HepG2 (cell line): ENCODE results near the gene VARS2. TPM values are rescaled to one million over a fixed set of nuclear protein-coding genes. Genes with fewer than 3 reads are reported as not detected.

Experiments
- GATAD1 ChIP-seq: IDR thresholded peaks from 2 replicates; pipeline ENCODE4 v1.6.1; 2016; ENCODE audit warnings: missing genetic modification reagents, missing compliant biosample characterization
- GLI4 ChIP-seq: sonication (generic); formaldehyde crosslinking; IDR thresholded peaks from 2 replicates; pipeline ENCODE4 v1.5.1; 2020; ENCODE audit warnings: missing genetic modification reagents, mild to moderate bottlenecking, moderate library complexity, borderline replicate concordance
- GTF2F1 ChIP-seq: fragments of 150-350 bp; IDR thresholded peaks from 2 replicates; pipeline ENCODE4 v1.6.1; 2014; ENCODE audit warnings: low read length
- HOXA9 ChIP-seq: sonication (generic); formaldehyde crosslinking; IDR thresholded peaks from 2 replicates; pipeline ENCODE4 v1.8.1; 2022; ENCODE audit warnings: missing genetic modification reagents, mild to moderate bottlenecking, moderate library complexity, borderline replicate concordance
- LCORL ChIP-seq, 2 experiments: fragments of 450-650 bp in 1 of 2; sonication (generic) in 1 of 2; formaldehyde crosslinking in 1 of 2; IDR thresholded peaks; 2 replicates each; pipeline versions ENCODE4 v1.5.0 to v1.6.1; 2017 to 2020; ENCODE audit warnings: antibody characterized with exemption in 1 of 2, missing genetic modification reagents in 1 of 2
- MBNL3 ChIP-seq: fragments of 250-450 bp; sonication (Bioruptor Pico); conservative IDR thresholded peaks from 2 replicates; pipeline ENCODE4 v1.8.0; 2022; ENCODE audit warnings: mild to moderate bottlenecking, inconsistent platforms
- MTF2 ChIP-seq: sonication (generic); formaldehyde crosslinking; IDR thresholded peaks from 2 replicates; pipeline ENCODE4 v1.5.0; 2020; ENCODE audit warnings: missing genetic modification reagents, borderline replicate concordance
- NFIB ChIP-seq: sonication (generic); formaldehyde crosslinking; IDR thresholded peaks from 2 replicates; pipeline ENCODE4 v1.9.0; 2021; ENCODE audit warnings: missing genetic modification reagents, mild to moderate bottlenecking, borderline replicate concordance
- RBM39 ChIP-seq: fragments of 200-400 bp; formaldehyde crosslinking; IDR thresholded peaks from one replicate; pipeline ENCODE4 v1.6.1; 2018; ENCODE audit warnings: antibody characterized with exemption, mild to moderate bottlenecking, low read depth, low read length; ENCODE audit not compliant: poor library complexity, severe bottlenecking
- RFXANK ChIP-seq: IDR thresholded peaks from 2 replicates; pipeline ENCODE4 v1.6.1; 2016
- ZC3H4 ChIP-seq: sonication (generic); formaldehyde crosslinking; IDR thresholded peaks from 2 replicates; pipeline ENCODE4 v1.4.0; 2020; ENCODE audit warnings: missing genetic modification reagents, borderline replicate concordance
- ZFP1 ChIP-seq: IDR thresholded peaks from 2 replicates; pipeline ENCODE4 v1.6.1; 2016
- ZNF205 ChIP-seq: IDR thresholded peaks from 2 replicates; pipeline ENCODE4 v1.6.1; 2018; ENCODE audit warnings: missing biosample characterization, missing genetic modification reagents
- ZNF230 ChIP-seq: sonication (generic); formaldehyde crosslinking; IDR thresholded peaks from 2 replicates; pipeline ENCODE4 v1.4.0; 2020; ENCODE audit warnings: mild to moderate bottlenecking, missing genetic modification reagents
- ZNF274 ChIP-seq: sonication (generic); formaldehyde crosslinking; IDR thresholded peaks from 2 replicates; pipeline ENCODE4 v1.5.1; 2020; ENCODE audit warnings: mild to moderate bottlenecking, missing genetic modification reagents
- ZNF737 ChIP-seq: sonication (generic); formaldehyde crosslinking; IDR thresholded peaks from 2 replicates; pipeline ENCODE4 v1.5.0; 2020; ENCODE audit warnings: missing genetic modification reagents, mild to moderate bottlenecking, borderline replicate concordance
- ZNF766 ChIP-seq: sonication (generic); formaldehyde crosslinking; IDR thresholded peaks from 2 replicates; pipeline ENCODE4 v1.5.0; 2020; ENCODE audit warnings: missing genetic modification reagents, borderline replicate concordance
- polyA plus RNA-seq, 8 experiments: library from polyadenylated mRNA; depleted of rRNA in 3 of 8; stranded (reverse) in 7 of 8; unstranded in 1 of 8; fragments of >200 nt; fragmentation: Illumina TruSeq in 4 of 8; extraction: Trizol in 4 of 8; gene quantifications; 2 replicates each; pipeline versions ENCODE4 v1.2.1 to v1.2.3, GENCODE V29; 2011 to 2016; ENCODE audit warnings: low read depth in 4 of 8, missing spikeins in 1 of 8, mixed read lengths in 1 of 8; ENCODE audit not compliant: insufficient read depth in 1 of 8
- total RNA-seq, 5 experiments: library from RNA; depleted of rRNA; stranded (reverse); fragments of >200 nt; fragmentation: Illumina TruSeq; extraction: Trizol; gene quantifications; 2 replicates each; pipeline ENCODE4 v1.2.3, GENCODE V29; 2016; ENCODE audit warnings: low read depth in 1 of 5
- TF ChIP-seq, protein P1 (sequence below): IDR thresholded peaks from 2 replicates; pipeline ENCODE4 v1.6.1; 2016; ENCODE audit warnings: missing biosample characterization, missing genetic modification reagents, low read depth
- TF ChIP-seq, protein P2 (sequence below): sonication (generic); formaldehyde crosslinking; IDR thresholded peaks from 2 replicates; pipeline ENCODE4 v1.4.0; 2020; ENCODE audit warnings: missing genetic modification reagents
- TF ChIP-seq, protein P3 (sequence below): sonication (generic); formaldehyde crosslinking; IDR thresholded peaks from 2 replicates; pipeline ENCODE4 v1.8.1; 2023; ENCODE audit warnings: missing genetic modification reagents, mild to moderate bottlenecking, borderline replicate concordance
- TF ChIP-seq, protein P4 (sequence below): sonication (generic); formaldehyde crosslinking; IDR thresholded peaks from 2 replicates; pipeline ENCODE4 v1.5.1; 2020; ENCODE audit warnings: missing genetic modification reagents, mild to moderate bottlenecking, borderline replicate concordance

VARS2 gene
- total and polyA plus RNA-seq, 2 of the 13 experiments (the other 11 are each of a cell fraction or from before 2014, with no cell fraction given) = 61.8 to 71.8 TPM

DNA sequence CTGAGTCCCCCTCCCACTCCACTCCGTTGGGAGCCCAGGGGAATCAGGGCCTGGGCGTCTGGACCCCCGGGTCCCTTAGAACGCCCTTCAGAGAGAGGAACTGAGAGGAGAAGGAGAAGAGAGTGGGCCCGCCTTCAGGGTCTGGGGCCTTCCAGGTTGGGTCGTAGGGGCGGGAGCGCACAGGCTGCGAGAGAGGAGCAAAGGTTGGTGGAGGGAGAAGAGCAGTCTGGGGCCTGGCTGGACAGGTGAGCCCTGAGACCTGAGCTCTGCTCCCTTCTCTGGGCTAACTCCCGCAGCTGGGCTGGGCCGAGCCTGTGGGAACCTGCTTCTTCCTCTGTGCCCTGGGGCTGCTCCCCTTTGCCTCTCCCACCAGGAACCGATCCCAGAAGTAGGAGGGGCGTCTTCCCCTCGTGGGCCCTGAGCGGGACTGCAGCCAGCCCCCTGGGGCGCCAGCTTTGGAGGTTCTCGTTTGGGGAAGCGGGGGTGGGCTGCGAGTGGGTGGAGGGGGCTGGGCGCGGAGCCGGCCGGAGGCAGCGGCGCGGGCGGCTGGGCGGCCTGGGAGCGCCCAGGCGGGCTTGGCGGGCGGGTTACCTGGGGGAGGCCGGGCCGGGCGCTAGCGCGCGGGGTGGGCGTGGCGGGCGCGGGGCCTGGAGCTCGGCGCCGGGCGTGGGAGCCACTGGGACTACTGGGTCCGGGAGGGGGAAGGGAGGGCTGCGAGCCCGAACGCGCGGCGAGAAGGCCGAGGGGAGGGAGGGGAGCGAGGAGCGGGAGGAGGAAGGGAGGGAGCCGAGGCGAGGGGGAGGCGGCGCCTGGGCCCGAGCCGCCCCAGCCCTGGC, 30.1 kb upstream of the VARS2 start, which contains the start of gene DDR1 (continued):
- TF ChIP-seq, protein P1, sequence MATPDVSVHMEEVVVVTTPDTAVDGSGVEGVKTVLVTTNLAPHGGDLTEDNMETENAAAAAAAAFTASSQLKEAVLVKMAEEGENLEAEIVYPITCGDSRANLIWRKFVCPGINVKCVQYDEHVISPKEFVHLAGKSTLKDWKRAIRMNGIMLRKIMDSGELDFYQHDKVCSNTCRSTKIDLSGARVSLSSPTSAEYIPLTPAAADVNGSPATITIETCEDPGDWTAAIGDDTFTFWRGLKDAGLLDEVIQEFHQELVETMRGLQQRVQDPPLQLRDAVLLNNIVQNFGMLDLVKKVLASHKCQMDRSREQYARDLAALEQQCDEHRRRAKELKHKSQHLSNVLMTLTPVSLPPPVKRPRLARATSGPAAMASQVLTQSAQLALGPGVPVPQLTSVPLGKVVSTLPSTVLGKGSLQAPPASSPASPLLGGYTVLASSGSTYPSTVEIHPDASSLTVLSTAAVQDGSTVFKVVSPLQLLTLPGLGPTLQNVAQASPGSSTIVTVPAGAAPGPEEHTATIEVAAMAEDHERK (CRISPR knock-in tag) = no peak
- TF ChIP-seq ZFP1 (CRISPR knock-in tag) (no peak), ZNF737 (no peak), GLI4 (no peak), ZNF274 (CRISPR knock-in tag) (peak; percentile 77; the same call in 1 of the 2 replicates), HOXA9 (CRISPR knock-in tag) (no peak), GATAD1 (CRISPR knock-in tag) (0 out of 2 replicates have a peak, but pooled peaks have one; percentile 16), ZC3H4 (CRISPR knock-in tag) (no peak), NFIB (CRISPR knock-in tag) (no peak), ZNF766 (CRISPR knock-in tag) (no peak), MTF2 (CRISPR knock-in tag) (no peak), RBM39 (no peak), ZNF205 (CRISPR knock-in tag) (no peak), MBNL3 (CRISPR knock-in tag) (no peak), RFXANK (CRISPR knock-in tag) (no peak), GTF2F1 (no peak), LCORL (IDR thresholded peaks at IDR 0.05) (no peak), LCORL (CRISPR knock-in tag; IDR thresholded peaks at IDR 0.05) (0 out of 2 replicates have a peak, but pooled peaks have one; percentile 6), ZNF230 (peak; percentile 86; the same call in 1 of the 2 replicates)
- TF ChIP-seq, protein P2, sequence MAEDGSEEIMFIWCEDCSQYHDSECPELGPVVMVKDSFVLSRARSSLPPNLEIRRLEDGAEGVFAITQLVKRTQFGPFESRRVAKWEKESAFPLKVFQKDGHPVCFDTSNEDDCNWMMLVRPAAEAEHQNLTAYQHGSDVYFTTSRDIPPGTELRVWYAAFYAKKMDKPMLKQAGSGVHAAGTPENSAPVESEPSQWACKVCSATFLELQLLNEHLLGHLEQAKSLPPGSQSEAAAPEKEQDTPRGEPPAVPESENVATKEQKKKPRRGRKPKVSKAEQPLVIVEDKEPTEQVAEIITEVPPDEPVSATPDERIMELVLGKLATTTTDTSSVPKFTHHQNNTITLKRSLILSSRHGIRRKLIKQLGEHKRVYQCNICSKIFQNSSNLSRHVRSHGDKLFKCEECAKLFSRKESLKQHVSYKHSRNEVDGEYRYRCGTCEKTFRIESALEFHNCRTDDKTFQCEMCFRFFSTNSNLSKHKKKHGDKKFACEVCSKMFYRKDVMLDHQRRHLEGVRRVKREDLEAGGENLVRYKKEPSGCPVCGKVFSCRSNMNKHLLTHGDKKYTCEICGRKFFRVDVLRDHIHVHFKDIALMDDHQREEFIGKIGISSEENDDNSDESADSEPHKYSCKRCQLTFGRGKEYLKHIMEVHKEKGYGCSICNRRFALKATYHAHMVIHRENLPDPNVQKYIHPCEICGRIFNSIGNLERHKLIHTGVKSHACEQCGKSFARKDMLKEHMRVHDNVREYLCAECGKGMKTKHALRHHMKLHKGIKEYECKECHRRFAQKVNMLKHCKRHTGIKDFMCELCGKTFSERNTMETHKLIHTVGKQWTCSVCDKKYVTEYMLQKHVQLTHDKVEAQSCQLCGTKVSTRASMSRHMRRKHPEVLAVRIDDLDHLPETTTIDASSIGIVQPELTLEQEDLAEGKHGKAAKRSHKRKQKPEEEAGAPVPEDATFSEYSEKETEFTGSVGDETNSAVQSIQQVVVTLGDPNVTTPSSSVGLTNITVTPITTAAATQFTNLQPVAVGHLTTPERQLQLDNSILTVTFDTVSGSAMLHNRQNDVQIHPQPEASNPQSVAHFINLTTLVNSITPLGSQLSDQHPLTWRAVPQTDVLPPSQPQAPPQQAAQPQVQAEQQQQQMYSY (CRISPR knock-in tag) = no peak
- TF ChIP-seq, protein P3, sequence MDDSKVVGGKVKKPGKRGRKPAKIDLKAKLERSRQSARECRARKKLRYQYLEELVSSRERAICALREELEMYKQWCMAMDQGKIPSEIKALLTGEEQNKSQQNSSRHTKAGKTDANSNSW (CRISPR knock-in tag) = no peak
- TF ChIP-seq, protein P4, sequence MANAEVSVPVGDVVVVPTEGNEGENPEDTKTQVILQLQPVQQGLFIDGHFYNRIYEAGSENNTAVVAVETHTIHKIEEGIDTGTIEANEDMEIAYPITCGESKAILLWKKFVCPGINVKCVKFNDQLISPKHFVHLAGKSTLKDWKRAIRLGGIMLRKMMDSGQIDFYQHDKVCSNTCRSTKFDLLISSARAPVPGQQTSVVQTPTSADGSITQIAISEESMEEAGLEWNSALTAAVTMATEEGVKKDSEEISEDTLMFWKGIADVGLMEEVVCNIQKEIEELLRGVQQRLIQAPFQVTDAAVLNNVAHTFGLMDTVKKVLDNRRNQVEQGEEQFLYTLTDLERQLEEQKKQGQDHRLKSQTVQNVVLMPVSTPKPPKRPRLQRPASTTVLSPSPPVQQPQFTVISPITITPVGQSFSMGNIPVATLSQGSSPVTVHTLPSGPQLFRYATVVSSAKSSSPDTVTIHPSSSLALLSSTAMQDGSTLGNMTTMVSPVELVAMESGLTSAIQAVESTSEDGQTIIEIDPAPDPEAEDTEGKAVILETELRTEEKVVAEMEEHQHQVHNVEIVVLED (CRISPR knock-in tag) = no peak
